ENCODE data around the gene TMEM266.

TMEM266 gene

DNA sequence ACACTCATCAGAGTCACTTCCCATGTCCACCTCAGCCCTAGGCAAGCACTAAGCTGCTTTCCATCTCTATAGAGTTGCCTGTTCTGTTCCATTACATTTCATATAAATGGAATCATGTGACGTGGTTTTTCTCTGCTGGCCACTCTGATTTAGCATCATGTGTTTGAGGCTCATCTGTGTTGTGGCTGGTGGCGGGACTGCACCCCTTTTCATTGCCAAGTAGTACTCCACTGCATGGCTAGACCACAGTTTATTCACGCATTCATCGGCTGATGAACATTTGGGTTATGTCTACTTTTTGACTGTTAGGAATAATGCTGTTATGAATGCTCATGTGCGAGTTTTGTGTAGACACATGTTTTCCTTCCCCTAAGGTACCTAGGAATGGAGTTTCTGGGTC lies 114.9 kb downstream of the TMEM266 start:
- Histone ChIP-seq H3K4me1 (ENCODE audit: control extremely low read depth in 1 of 4, control insufficient read depth in 4 of 4, insufficient read depth in 4 of 4, low read length in 3 of 4) (peaks cover 0 to 3% (median 0%) of the 10 kb centered on the region in 4 experiments), H3K9me3 (ENCODE audit: control extremely low read depth in 1 of 5, control insufficient read depth in 4 of 5, insufficient read depth in 2 of 5, low read depth in 1 of 5, low read length in 4 of 5) (peaks cover 0 to 2% (median 0%) of the 10 kb centered on the region in 5 experiments), H3K27me3 (replicated peaks in 2 of 5; ENCODE audit: control insufficient read depth in 4 of 5, insufficient read depth in 5 of 5, low read length in 4 of 5) (peaks cover 0 to 27% (median 2%) of the 10 kb centered on the region in 5 experiments), H3K27ac (ENCODE audit: insufficient read depth in 1 of 2, low read depth in 1 of 2, low read length in 2 of 2, poor library complexity in 1 of 2, severe bottlenecking in 2 of 2) (no peak overlapping the region), H3K4me3 (ENCODE audit: control insufficient read depth in 1 of 7, extremely low read depth in 1 of 7, insufficient read depth in 4 of 7, low read depth in 2 of 7, low read length in 6 of 7) (no peak overlapping the region), H3K36me3 (ENCODE audit: control insufficient read depth in 4 of 4, insufficient read depth in 4 of 4, low read length in 3 of 4) (no peaks in the 10 kb centered on the region)
- no peak for DNase-seq
- CTCF ChIA-PET = interaction anchor here (0.8 kb wide), 1 partner anchor 10 kb away, joined by 3 read pairs; no protein-coding TSS in a partner anchor
- POLR2A ChIA-PET = no interaction called here
- 84% methylated on average over 4 of the region's 5 CpGs for WGBS (ENCODE audit: insufficient coverage)

DNA sequence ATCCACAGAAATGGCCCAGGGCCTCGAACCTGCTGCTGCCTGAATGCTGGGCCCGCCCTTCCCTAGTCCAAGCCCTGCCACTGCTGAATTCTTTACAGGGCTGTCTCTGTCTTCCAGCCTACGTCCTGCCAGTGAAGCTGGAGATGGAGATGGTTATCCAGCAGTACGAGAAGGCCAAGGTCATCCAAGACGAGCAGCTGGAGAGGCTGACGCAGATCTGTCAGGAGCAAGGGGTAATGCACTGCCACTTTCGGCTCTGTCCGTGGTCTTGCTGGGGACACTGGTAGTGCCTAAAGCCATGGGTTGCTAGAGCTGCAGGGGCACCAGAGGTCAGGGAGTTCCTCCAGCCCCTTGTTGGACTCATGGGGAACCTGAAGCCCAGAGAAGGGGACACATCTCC lies 115.7 kb downstream of the TMEM266 start:
- CTCF ChIA-PET = interaction anchor here (0.6 kb wide), 1 partner anchor 15 kb away, joined by 3 read pairs; no protein-coding TSS in a partner anchor
- peaks cover 0 to 27% (median 2%) of the 10 kb centered on the region in 5 experiments for H3K27me3 ChIP-seq (replicated peaks in 2 of 5; ENCODE audit: control insufficient read depth in 4 of 5, insufficient read depth in 5 of 5, low read length in 4 of 5)
- H3K36me3 ChIP-seq (ENCODE audit: control insufficient read depth in 4 of 4, insufficient read depth in 4 of 4, low read length in 3 of 4) = no peaks in the 10 kb centered on the region
- no peak overlapping the region for H3K4me3 ChIP-seq (ENCODE audit: control insufficient read depth in 1 of 7, extremely low read depth in 1 of 7, insufficient read depth in 4 of 7, low read depth in 2 of 7, low read length in 6 of 7)
- H3K27ac ChIP-seq (ENCODE audit: insufficient read depth in 1 of 2, low read depth in 1 of 2, low read length in 2 of 2, poor library complexity in 1 of 2, severe bottlenecking in 2 of 2) = no peak overlapping the region
- WGBS (ENCODE audit: insufficient coverage) = 96% methylated on average over 8 of the region's 8 CpGs
- peaks cover 0 to 2% (median 0%) of the 10 kb centered on the region in 5 experiments for H3K9me3 ChIP-seq (ENCODE audit: control extremely low read depth in 1 of 5, control insufficient read depth in 4 of 5, insufficient read depth in 2 of 5, low read depth in 1 of 5, low read length in 4 of 5)
- POLR2A ChIA-PET = no interaction called here
- H3K4me1 ChIP-seq (ENCODE audit: control extremely low read depth in 1 of 4, control insufficient read depth in 4 of 4, insufficient read depth in 4 of 4, low read length in 3 of 4) = peaks cover 0 to 3% (median 0%) of the 10 kb centered on the region in 4 experiments
- DNase-seq = no peak

DNA sequence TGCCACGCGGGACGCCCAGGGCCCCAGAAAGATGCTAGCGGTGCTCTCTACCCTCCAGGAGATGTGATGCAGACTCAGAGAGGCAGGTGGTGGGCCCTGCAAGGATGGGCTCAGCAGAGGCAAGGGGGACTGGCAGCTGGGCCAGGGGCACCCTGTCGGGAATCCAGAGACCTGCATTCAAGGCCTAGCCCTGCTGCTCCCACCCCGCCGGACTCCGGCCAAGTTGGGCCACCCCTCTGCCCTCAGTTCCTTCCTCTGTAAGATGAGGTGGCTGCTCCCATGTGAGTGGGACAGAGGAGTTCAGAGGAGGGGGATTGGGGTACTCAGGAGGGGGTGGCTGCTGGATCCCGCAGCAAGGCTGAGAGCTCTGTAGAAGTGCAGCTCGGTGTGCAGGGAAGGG lies 116.3 kb downstream of the TMEM266 start:
- peaks cover 0 to 27% (median 2%) of the 10 kb centered on the region in 5 experiments for H3K27me3 ChIP-seq (replicated peaks in 2 of 5; ENCODE audit: control insufficient read depth in 4 of 5, insufficient read depth in 5 of 5, low read length in 4 of 5)
- no peak overlapping the region for H3K4me3 ChIP-seq (ENCODE audit: control insufficient read depth in 1 of 7, extremely low read depth in 1 of 7, insufficient read depth in 4 of 7, low read depth in 2 of 7, low read length in 6 of 7)
- no peak for DNase-seq
- 98% methylated on average over 10 of the region's 10 CpGs for WGBS (ENCODE audit: insufficient coverage)
- CTCF ChIA-PET = interaction anchor here (0.6 kb wide), 1 partner anchor 14 kb away, joined by 3 read pairs; no protein-coding TSS in a partner anchor
- no peak overlapping the region for H3K27ac ChIP-seq (ENCODE audit: insufficient read depth in 1 of 2, low read depth in 1 of 2, low read length in 2 of 2, poor library complexity in 1 of 2, severe bottlenecking in 2 of 2)
- peaks cover 0 to 3% (median 0%) of the 10 kb centered on the region in 4 experiments for H3K4me1 ChIP-seq (ENCODE audit: control extremely low read depth in 1 of 4, control insufficient read depth in 4 of 4, insufficient read depth in 4 of 4, low read length in 3 of 4)
- no peaks in the 10 kb centered on the region for H3K36me3 ChIP-seq (ENCODE audit: control insufficient read depth in 4 of 4, insufficient read depth in 4 of 4, low read length in 3 of 4)
- POLR2A ChIA-PET = no interaction called here
- H3K9me3 ChIP-seq (ENCODE audit: control extremely low read depth in 1 of 5, control insufficient read depth in 4 of 5, insufficient read depth in 2 of 5, low read depth in 1 of 5, low read length in 4 of 5) = peaks cover 0 to 2% (median 0%) of the 10 kb centered on the region in 5 experiments

DNA sequence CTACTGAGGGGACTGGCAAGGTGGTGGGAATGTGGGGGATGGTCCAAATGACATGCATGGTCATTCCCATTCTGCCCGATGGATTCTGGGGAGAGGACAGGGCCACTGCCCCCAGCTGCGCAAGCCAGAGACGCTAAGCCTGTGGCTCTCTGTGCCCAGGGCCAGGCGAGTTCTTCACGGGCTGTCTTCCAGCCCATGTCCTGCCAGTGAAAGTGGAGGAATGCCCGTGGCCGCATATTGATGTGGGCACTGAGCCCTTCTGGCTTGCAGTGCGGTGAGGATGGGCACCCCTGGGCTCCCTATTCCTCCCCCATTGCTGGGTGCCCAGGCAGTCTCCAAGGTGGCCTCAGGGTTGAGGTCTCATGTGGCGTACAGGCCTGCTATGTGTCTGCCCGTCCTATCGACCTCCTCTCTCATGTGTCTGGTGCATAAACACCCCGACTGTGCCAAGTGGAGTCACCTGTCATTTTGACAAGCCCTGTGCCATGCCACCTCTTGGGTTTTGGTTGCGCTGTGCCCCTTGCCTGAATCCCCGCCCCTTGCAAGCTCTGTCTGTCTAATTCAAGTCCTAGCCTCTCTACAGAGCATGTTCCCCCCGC lies 116.8 kb downstream of the TMEM266 start:
- DNase-seq = no peak
- POLR2A ChIA-PET = no interaction called here
- 95% methylated on average over 15 of the region's 15 CpGs for WGBS (ENCODE audit: insufficient coverage)
- Histone ChIP-seq H3K4me3 (ENCODE audit: control insufficient read depth in 1 of 7, extremely low read depth in 1 of 7, insufficient read depth in 4 of 7, low read depth in 2 of 7, low read length in 6 of 7) (no peak overlapping the region), H3K4me1 (ENCODE audit: control extremely low read depth in 1 of 4, control insufficient read depth in 4 of 4, insufficient read depth in 4 of 4, low read length in 3 of 4) (peaks cover 0 to 3% (median 0%) of the 10 kb centered on the region in 4 experiments), H3K27me3 (replicated peaks in 2 of 5; ENCODE audit: control insufficient read depth in 4 of 5, insufficient read depth in 5 of 5, low read length in 4 of 5) (peaks cover 0 to 27% (median 2%) of the 10 kb centered on the region in 5 experiments), H3K27ac (ENCODE audit: insufficient read depth in 1 of 2, low read depth in 1 of 2, low read length in 2 of 2, poor library complexity in 1 of 2, severe bottlenecking in 2 of 2) (no peak overlapping the region), H3K9me3 (ENCODE audit: control extremely low read depth in 1 of 5, control insufficient read depth in 4 of 5, insufficient read depth in 2 of 5, low read depth in 1 of 5, low read length in 4 of 5) (peaks cover 0 to 2% (median 0%) of the 10 kb centered on the region in 5 experiments), H3K36me3 (ENCODE audit: control insufficient read depth in 4 of 4, insufficient read depth in 4 of 4, low read length in 3 of 4) (no peaks in the 10 kb centered on the region)
- CTCF ChIA-PET = no interaction called here

DNA sequence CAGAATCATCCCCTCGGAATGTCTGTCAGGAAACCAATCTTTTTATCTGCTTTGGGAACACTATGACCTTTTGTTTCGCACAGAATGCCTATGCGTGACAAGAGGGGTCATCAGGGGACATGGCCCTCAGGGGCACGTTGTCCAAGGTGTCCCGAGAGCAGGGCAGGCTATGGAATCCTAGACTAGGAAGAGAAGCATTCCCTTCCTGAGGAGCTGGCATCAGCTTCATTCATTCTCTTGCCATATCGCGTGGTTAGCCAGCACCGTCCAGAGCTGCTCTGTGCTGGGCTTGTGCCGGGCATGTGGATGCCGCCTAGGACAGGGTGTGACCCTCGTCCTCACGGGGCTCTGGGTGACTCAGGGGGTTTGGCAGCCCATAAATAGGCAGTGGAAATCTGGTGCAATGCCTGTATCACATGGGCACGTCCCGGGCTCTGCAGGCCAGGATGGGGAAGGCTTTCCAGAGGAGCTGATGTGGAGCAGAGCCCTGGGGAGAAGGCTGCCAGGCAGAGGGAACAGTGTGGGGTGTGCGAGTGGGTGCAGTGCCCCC lies 117.8 kb downstream of the TMEM266 start:
- DNase-seq = no peak
- Histone ChIP-seq H3K4me3 (ENCODE audit: control insufficient read depth in 1 of 7, extremely low read depth in 1 of 7, insufficient read depth in 4 of 7, low read depth in 2 of 7, low read length in 6 of 7) (no peak overlapping the region), H3K27me3 (replicated peaks in 2 of 5; ENCODE audit: control insufficient read depth in 4 of 5, insufficient read depth in 5 of 5, low read length in 4 of 5) (peaks cover 0 to 27% (median 2%) of the 10 kb centered on the region in 5 experiments), H3K4me1 (ENCODE audit: control extremely low read depth in 1 of 4, control insufficient read depth in 4 of 4, insufficient read depth in 4 of 4, low read length in 3 of 4) (peaks cover 0 to 3% (median 0%) of the 10 kb centered on the region in 4 experiments), H3K9me3 (ENCODE audit: control extremely low read depth in 1 of 5, control insufficient read depth in 4 of 5, insufficient read depth in 2 of 5, low read depth in 1 of 5, low read length in 4 of 5) (peaks cover 0 to 2% (median 0%) of the 10 kb centered on the region in 5 experiments), H3K36me3 (ENCODE audit: control insufficient read depth in 4 of 4, insufficient read depth in 4 of 4, low read length in 3 of 4) (no peaks in the 10 kb centered on the region), H3K27ac (ENCODE audit: insufficient read depth in 1 of 2, low read depth in 1 of 2, low read length in 2 of 2, poor library complexity in 1 of 2, severe bottlenecking in 2 of 2) (no peak overlapping the region)
- ChIA-PET CTCF (no interaction called here), POLR2A (no interaction called here)
- WGBS (ENCODE audit: insufficient coverage) = 84% methylated on average over 15 of the region's 15 CpGs

DNA sequence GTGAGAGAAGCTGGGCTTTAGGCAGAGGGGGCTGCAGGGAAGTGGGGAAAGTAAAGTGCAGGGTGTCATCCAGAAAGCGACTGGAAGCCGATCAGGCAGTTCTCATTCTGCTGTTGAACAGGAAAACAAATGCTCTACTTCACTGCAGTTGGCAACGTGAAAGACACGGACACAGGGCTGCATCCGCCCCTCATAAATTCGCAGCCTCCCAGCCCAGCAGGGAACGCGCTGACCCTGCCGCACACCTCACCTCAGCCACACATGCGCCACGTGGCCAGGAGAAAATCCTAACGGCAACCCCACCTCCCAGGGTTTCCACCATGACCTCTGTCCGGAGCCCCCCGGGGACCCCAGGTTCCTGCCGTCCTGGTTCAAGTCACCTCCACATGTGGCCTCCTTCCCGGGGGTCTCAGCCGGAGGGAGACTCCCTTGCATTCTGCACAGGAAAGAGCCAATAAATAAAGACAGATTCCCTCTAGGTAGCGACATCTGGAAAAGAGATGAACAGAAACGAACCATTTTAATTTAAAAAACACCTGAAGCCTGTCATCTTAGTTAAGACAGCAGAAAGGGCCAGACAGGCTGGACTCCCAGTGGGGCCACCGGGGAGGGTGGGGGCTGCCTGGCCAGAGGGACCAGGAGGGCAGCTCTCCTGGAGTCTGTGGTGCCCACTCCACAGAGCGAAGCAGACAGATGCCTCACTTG lies 118.7 kb downstream of the TMEM266 start:
- WGBS (ENCODE audit: insufficient coverage) = 67% methylated on average over 21 of the region's 21 CpGs
- Histone ChIP-seq H3K4me3 (ENCODE audit: control insufficient read depth in 1 of 7, extremely low read depth in 1 of 7, insufficient read depth in 4 of 7, low read depth in 2 of 7, low read length in 6 of 7) (no peak overlapping the region), H3K36me3 (ENCODE audit: control insufficient read depth in 4 of 4, insufficient read depth in 4 of 4, low read length in 3 of 4) (no peaks in the 10 kb centered on the region), H3K27me3 (replicated peaks in 2 of 5; ENCODE audit: control insufficient read depth in 4 of 5, insufficient read depth in 5 of 5, low read length in 4 of 5) (peaks cover 0 to 27% (median 2%) of the 10 kb centered on the region in 5 experiments), H3K9me3 (ENCODE audit: control extremely low read depth in 1 of 5, control insufficient read depth in 4 of 5, insufficient read depth in 2 of 5, low read depth in 1 of 5, low read length in 4 of 5) (peaks cover 0 to 2% (median 0%) of the 10 kb centered on the region in 5 experiments), H3K27ac (ENCODE audit: insufficient read depth in 1 of 2, low read depth in 1 of 2, low read length in 2 of 2, poor library complexity in 1 of 2, severe bottlenecking in 2 of 2) (no peak overlapping the region), H3K4me1 (ENCODE audit: control extremely low read depth in 1 of 4, control insufficient read depth in 4 of 4, insufficient read depth in 4 of 4, low read length in 3 of 4) (peaks cover 0 to 3% (median 0%) of the 10 kb centered on the region in 4 experiments)
- ChIA-PET POLR2A (no interaction called here), CTCF (no interaction called here)
- no peak for DNase-seq

DNA sequence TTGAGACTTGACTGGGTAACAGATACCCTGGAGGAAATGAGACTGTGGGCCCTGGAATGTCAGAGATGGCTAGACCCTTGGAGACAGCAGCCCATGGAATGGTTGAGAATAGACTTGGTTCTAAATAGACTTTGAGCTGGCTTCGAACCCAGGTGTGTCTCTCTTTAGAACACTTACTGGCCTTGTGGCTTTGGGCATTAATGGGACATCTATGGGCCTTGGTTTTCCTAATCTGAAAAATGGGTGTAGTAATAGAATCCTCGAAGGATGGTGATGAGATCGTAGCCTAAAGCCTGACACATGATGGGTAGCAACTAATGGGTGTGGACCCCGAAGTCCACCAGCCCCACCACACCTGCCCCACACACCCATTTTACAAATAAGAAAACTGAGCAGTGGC lies 119.2 kb downstream of the TMEM266 start:
- POLR2A ChIA-PET = no interaction called here

More for the DNA sequence above, 119.2 kb downstream of the TMEM266 start:
- Histone ChIP-seq H3K4me3 (ENCODE audit: control insufficient read depth in 1 of 7, extremely low read depth in 1 of 7, insufficient read depth in 4 of 7, low read depth in 2 of 7, low read length in 6 of 7) (no peak overlapping the region), H3K9me3 (ENCODE audit: control extremely low read depth in 1 of 5, control insufficient read depth in 4 of 5, insufficient read depth in 2 of 5, low read depth in 1 of 5, low read length in 4 of 5) (peaks cover 0 to 2% (median 0%) of the 10 kb centered on the region in 5 experiments), H3K27me3 (replicated peaks in 2 of 5; ENCODE audit: control insufficient read depth in 4 of 5, insufficient read depth in 5 of 5, low read length in 4 of 5) (peaks cover 0 to 27% (median 4%) of the 10 kb centered on the region in 5 experiments), H3K36me3 (ENCODE audit: control insufficient read depth in 4 of 4, insufficient read depth in 4 of 4, low read length in 3 of 4) (no peaks in the 10 kb centered on the region), H3K4me1 (ENCODE audit: control extremely low read depth in 1 of 4, control insufficient read depth in 4 of 4, insufficient read depth in 4 of 4, low read length in 3 of 4) (peaks cover 0 to 3% (median 0%) of the 10 kb centered on the region in 4 experiments), H3K27ac (ENCODE audit: insufficient read depth in 1 of 2, low read depth in 1 of 2, low read length in 2 of 2, poor library complexity in 1 of 2, severe bottlenecking in 2 of 2) (no peak overlapping the region)
- CTCF ChIA-PET = no interaction called here
- WGBS (ENCODE audit: insufficient coverage) = 100% methylated on average over 2 of the region's 4 CpGs
- no peak for DNase-seq
